Natural killer cell (primary cell): ENCODE measurements around the gene BPIFA3. TPM values are rescaled to one million over a fixed set of nuclear protein-coding genes. Genes with fewer than 3 reads are reported as not detected.

Experiments used
- ATAC-seq, 3 donors: fragments of 150-1000 bp in 2 of 3; fragments of 200-7000 bp in 1 of 3; cut with Tn5 transposase; 1 replicate in 1 of 3; 2 replicates in 2 of 3; pipeline ENCODE4 v1.10.0; 2021; ENCODE audit warnings: mild to moderate bottlenecking in 2 of 3, moderate library complexity in 2 of 3
- DNase-seq, 2 donors: peaks; one replicate each; pipeline versions ENCODE4 v3.0.0 to v3.0.0-alpha.2; 2013 to 2021; ENCODE audit warnings: mixed read lengths in 1 of 2
- H3K27ac ChIP-seq: one replicate; pipeline ENCODE4 v1.5.1; 2013; ENCODE audit warnings: mild to moderate bottlenecking, low read length
- H3K27me3 ChIP-seq: one replicate; pipeline ENCODE4 v1.6.1; 2013; ENCODE audit warnings: low read length; ENCODE audit not compliant: control insufficient read depth, insufficient read depth
- H3K36me3 ChIP-seq: one replicate; pipeline ENCODE4 v1.6.1; 2013; ENCODE audit warnings: low read length; ENCODE audit not compliant: control insufficient read depth, insufficient read depth
- H3K4me1 ChIP-seq: one replicate; pipeline ENCODE4 v1.6.1; 2013; ENCODE audit warnings: low read length; ENCODE audit not compliant: control insufficient read depth, insufficient read depth
- H3K4me3 ChIP-seq: one replicate; pipeline ENCODE4 v1.5.1; 2013; ENCODE audit warnings: low read length
- H3K9me3 ChIP-seq: one replicate; pipeline ENCODE4 v1.6.1; 2013; ENCODE audit warnings: low read length; ENCODE audit not compliant: control insufficient read depth, insufficient read depth
- H3K27ac Mint-ChIP-seq, 2 donors: one replicate each; pipeline ENCODE4 v1.8.0; 2022; ENCODE audit warnings: mild to moderate bottlenecking in 2 of 2, mixed read lengths in 2 of 2, moderate library complexity in 1 of 2
- H3K27me3 Mint-ChIP-seq, 2 donors: one replicate each; pipeline ENCODE4 v1.8.0; 2022; ENCODE audit warnings: low read depth in 2 of 2, mixed read lengths in 2 of 2
- H3K36me3 Mint-ChIP-seq: one replicate; pipeline ENCODE4 v1.8.0; 2022; ENCODE audit warnings: mixed read lengths
- H3K4me1 Mint-ChIP-seq, 2 donors: one replicate each; pipeline ENCODE4 v1.8.0; 2022; ENCODE audit warnings: mixed read lengths in 2 of 2
- H3K4me3 Mint-ChIP-seq: one replicate; pipeline ENCODE4 v1.8.0; 2022; ENCODE audit warnings: mild to moderate bottlenecking, moderate library complexity, mixed read lengths
- H3K9me3 Mint-ChIP-seq, 2 donors: one replicate each; pipeline ENCODE4 v1.8.0; 2022; ENCODE audit warnings: mixed read lengths in 2 of 2
- WGBS: methylation state at CpG from one replicate; pipeline ENCODE4 v1.1.7; 2013; ENCODE audit warnings: missing lambda C conversion rate; ENCODE audit not compliant: insufficient coverage; 5-methylcytosine and 5-hydroxymethylcytosine counted together
- intact Hi-C: fragments of 100-400 bp; cut with micrococcal nuclease; formaldehyde crosslinking; loops from one replicate; pipeline ENCODE4 v1.14.2; 2022
- total RNA-seq, 4 donors: library from RNA; stranded (reverse); fragments of 120-200 nt in 1 of 4; gene quantifications; one replicate each; pipeline versions ENCODE4 v1.2.3 to v1.2.4, GENCODE V29; 2013 to 2022
- TF ChIP-seq, protein P1 (sequence below): fragments of 200-600 bp; IDR thresholded peaks from one replicate; pipeline ENCODE4 v1.8.0; 2022; ENCODE audit warnings: antibody characterized with exemption

BPIFA3 gene
- total RNA-seq, 3 donors from 2014 or later (not counting 1 experiment from before 2014, with no cell fraction given): not detected

DNA sequence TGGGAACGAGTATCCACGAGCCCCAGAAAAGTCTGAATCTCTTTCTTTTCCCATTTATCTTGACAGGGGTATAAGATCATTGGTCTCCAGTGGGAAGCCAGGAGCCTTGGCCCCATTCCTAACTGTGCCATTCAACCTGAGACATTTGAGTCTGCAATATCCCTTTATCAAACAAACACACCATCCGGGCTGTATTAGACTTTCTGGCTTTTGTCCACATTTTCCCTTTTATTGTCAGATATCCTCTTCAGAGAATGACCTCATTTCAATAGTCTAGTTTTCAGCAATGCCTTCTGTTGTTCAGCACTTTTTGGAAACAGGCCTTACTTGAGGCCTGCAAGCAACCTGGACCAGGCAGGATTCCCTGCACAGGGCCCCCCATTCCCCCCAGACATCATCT is 34.3 kb downstream of the BPIFA3 start:
- H3K36me3 Mint-ChIP-seq: no peaks in the 10 kb centered on the region
- no peak overlapping the region for H3K27ac ChIP-seq
- H3K27me3 Mint-ChIP-seq: peaks cover 7 to 23% of the 10 kb centered on the region in 2 donors
- no peaks in the 10 kb centered on the region for H3K9me3 Mint-ChIP-seq
- no peaks in the 10 kb centered on the region for H3K9me3 ChIP-seq
- H3K4me3 ChIP-seq: no peak overlapping the region
- H3K4me1 ChIP-seq: no peaks in the 10 kb centered on the region
- no peaks in the 10 kb centered on the region for H3K36me3 ChIP-seq
- TF ChIP-seq, protein P1, sequence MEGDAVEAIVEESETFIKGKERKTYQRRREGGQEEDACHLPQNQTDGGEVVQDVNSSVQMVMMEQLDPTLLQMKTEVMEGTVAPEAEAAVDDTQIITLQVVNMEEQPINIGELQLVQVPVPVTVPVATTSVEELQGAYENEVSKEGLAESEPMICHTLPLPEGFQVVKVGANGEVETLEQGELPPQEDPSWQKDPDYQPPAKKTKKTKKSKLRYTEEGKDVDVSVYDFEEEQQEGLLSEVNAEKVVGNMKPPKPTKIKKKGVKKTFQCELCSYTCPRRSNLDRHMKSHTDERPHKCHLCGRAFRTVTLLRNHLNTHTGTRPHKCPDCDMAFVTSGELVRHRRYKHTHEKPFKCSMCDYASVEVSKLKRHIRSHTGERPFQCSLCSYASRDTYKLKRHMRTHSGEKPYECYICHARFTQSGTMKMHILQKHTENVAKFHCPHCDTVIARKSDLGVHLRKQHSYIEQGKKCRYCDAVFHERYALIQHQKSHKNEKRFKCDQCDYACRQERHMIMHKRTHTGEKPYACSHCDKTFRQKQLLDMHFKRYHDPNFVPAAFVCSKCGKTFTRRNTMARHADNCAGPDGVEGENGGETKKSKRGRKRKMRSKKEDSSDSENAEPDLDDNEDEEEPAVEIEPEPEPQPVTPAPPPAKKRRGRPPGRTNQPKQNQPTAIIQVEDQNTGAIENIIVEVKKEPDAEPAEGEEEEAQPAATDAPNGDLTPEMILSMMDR: no peak
- no peaks in the 10 kb centered on the region for H3K27me3 ChIP-seq
- intact Hi-C loops: no loop called here
- WGBS: 88% methylated on average over 3 of the region's 3 CpGs
- no peak overlapping the region for H3K27ac Mint-ChIP-seq
- ATAC-seq: no peak
- no peaks in the 10 kb centered on the region for H3K4me1 Mint-ChIP-seq
- no peak overlapping the region for H3K4me3 Mint-ChIP-seq
- no peak for DNase-seq

DNA sequence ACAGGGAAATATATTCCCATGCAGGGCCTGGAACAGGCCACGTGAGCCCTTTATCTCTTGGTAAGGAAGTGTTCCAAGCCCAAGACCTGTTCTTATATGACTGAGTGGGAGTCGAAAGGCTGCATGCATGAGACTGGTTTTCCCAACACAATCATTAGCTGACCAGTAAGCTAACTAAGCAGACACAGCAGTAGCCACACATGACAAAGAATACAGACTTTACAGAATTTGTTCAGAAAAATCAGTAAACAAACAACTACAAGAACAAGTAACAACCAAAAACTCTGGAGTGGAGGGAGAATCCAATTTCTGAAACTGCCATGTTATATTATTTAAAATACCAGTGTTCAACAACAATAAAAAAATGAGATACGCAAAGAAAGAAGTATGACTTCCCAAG is 35.3 kb downstream of the BPIFA3 start:
- no peak for DNase-seq
- Mint-ChIP-seq H3K4me1 (no peaks in the 10 kb centered on the region), H3K27ac (no peak overlapping the region), H3K27me3 (peaks cover 11 to 25% of the 10 kb centered on the region in 2 donors), H3K36me3 (no peaks in the 10 kb centered on the region), H3K9me3 (no peaks in the 10 kb centered on the region), H3K4me3 (no peak overlapping the region)
- no peaks in the 10 kb centered on the region for H3K27me3 ChIP-seq
- H3K36me3 ChIP-seq: no peaks in the 10 kb centered on the region
- no peaks in the 10 kb centered on the region for H3K9me3 ChIP-seq
- no peak overlapping the region for H3K27ac ChIP-seq
- 100% methylated on average over 3 of the region's 3 CpGs for WGBS
- ATAC-seq: no peak
- no peak overlapping the region for H3K4me3 ChIP-seq
- H3K4me1 ChIP-seq: no peaks in the 10 kb centered on the region
- TF ChIP-seq, protein P1: no peak
- intact Hi-C loops: no loop called here

DNA sequence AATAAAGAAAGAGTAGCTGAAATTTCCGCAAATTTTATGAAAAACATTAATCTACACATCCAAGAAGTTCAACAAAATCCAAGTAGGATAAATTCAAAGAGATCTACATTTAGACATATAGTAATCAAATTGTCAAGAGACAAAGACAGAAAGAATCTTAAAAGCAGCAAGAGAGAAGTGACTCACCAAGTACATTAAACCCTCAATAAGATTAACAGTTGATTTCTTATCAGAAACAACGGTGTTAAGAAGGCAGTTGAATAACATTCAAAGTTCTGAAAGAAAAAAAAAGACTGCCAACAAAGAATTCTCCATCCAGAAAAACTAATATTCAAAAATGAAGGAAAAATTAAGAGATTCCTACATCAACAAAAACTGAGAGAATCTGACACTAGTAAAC is 37.9 kb downstream of the BPIFA3 start:
- no peak for DNase-seq
- Mint-ChIP-seq H3K4me1 (no peaks in the 10 kb centered on the region), H3K27ac (no peak overlapping the region), H3K9me3 (no peaks in the 10 kb centered on the region), H3K4me3 (no peak overlapping the region), H3K36me3 (no peaks in the 10 kb centered on the region), H3K27me3 (peaks cover 11 to 32% of the 10 kb centered on the region in 2 donors)
- ATAC-seq: no peak
- intact Hi-C loops: no loop called here
- H3K4me1 ChIP-seq: no peaks in the 10 kb centered on the region
- H3K36me3 ChIP-seq: no peaks in the 10 kb centered on the region
- no CpG with 5 or more reads among the region's 2 CpGs for WGBS
- no peaks in the 10 kb centered on the region for H3K27me3 ChIP-seq
- no peaks in the 10 kb centered on the region for H3K9me3 ChIP-seq
- H3K27ac ChIP-seq: no peak overlapping the region
- H3K4me3 ChIP-seq: no peak overlapping the region
- TF ChIP-seq, protein P1: no peak

DNA sequence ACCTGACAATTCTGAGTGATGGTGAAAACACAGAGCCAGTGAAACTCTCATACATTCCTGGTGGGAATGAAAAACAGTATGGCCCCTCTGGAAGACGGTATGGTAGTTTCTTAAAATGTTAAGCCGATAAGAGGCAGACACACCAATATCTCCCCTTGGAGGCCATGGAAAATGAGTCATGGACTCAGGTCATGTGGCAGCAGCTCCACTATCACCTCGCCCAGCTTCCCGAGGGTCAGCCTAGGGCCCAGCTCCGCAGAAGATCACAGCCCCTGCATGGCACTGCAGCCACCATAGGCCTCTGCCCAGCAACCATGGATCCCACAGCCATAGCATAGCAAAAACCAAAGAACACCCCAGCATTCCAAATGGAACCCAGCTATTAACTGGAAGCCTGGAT is 40.1 kb downstream of the BPIFA3 start:
- no peaks in the 10 kb centered on the region for H3K36me3 Mint-ChIP-seq
- Histone ChIP-seq H3K27ac (no peak overlapping the region), H3K36me3 (no peaks in the 10 kb centered on the region), H3K4me3 (no peak overlapping the region), H3K27me3 (no peaks in the 10 kb centered on the region), H3K4me1 (no peaks in the 10 kb centered on the region), H3K9me3 (no peaks in the 10 kb centered on the region)
- intact Hi-C loops: no loop called here
- H3K4me3 Mint-ChIP-seq: no peak overlapping the region
- TF ChIP-seq, protein P1: no peak
- peaks cover 0 to 4% of the 10 kb centered on the region in 2 donors for H3K4me1 Mint-ChIP-seq
- no peaks in the 10 kb centered on the region for H3K9me3 Mint-ChIP-seq
- 94% methylated on average over 5 of the region's 5 CpGs for WGBS
- no peak overlapping the region for H3K27ac Mint-ChIP-seq
- peaks cover 21 to 50% of the 10 kb centered on the region in 2 donors for H3K27me3 Mint-ChIP-seq
- DNase-seq (no peak), ATAC-seq (no peak)
